GM18951 (cell line): ENCODE data around the gene CUL2.

ENCODE experiments used
- POLR2A ChIP-seq: IDR thresholded peaks from 4 replicates; pipeline ENCODE4 v1.6.1; 2011; ENCODE audit warnings: mild to moderate bottlenecking; ENCODE audit not compliant: insufficient read length, insufficient read depth; ENCODE audit errors: extremely low read depth
- in situ Hi-C: fragments of 300-500 bp; cut with MboI; formaldehyde crosslinking; loops from one replicate; pipeline ENCODE4 v1.12.0; 2022; ENCODE audit warnings: low sequenced_read_pairs, mixed read lengths, inconsistent platforms; ENCODE audit not compliant: unreplicated experiment

The CUL2 gene

GRCh38 chr10:34969171-34969570, 121.0 kb downstream of the CUL2 start:
- no peak for TF ChIP-seq POLR2A
- in situ Hi-C loops: no loop called here

DNA sequence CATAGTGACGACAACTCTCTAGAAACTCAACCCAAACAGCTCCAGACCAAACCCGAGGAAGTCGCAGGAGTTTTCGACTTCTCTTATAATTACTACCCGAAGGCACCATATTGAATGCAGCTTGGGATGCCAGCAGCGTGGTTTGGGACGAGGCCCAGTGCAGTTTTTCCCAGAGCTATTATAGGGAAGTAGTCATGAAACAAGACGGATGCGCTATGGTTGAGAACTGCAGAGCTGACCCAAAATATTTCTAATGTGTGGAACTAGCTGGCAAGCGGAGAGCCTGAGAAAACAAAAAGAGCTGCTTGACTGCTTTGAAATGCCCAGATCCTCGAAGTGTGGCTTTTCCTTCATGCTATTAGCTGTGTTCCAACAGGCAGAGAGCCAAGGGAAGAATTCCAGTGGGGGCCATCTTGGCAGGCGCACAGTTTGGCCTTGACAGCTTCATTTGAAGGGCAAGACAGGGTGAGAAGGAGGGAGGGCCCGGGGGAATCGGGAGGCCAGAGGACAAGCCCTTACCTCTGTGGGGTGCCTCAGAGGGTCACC, 122.7 kb downstream of the CUL2 start:
- in situ Hi-C loops: no loop called here
- TF ChIP-seq POLR2A: no peak

DNA sequence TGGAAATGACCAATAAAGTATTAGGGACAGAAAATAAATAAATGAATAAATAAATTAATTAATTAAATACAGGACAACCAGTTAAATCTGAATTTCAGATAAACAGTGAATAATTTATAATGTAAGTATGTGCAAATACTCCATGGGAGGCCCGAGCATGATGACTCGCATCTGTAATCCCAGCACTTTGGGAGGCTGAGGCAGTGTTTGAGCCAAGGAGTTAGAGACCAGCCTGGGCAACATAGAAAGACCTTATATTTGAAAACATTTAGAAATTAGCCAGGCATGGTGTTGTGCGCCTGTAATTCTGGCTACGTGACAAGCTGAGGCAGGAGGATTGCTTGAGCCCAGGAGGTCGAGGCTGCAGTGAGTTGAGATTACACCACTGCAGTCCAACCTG, 123.7 kb downstream of the CUL2 start:
- TF ChIP-seq POLR2A: no peak
- in situ Hi-C loops: no loop called here

DNA sequence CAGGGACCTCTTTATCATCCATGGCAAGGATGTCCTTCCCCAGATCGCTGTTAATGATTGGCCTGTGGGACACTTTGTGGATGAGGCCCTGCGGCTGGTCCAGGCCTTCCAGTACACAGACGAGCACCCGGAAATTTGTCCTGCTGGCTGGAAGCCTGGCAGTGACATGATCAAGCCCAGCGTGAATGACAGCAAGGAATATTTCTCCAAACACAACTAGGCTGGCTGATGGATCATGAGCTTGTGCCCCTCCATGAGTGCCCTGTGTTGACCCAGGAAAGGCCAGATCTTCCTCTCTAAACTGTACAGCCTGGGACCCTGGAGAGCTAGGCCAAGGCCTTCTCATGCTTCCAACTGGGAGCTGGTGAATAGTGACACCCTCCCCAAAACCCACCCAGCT, 124.1 kb downstream of the CUL2 start:
- in situ Hi-C loops: no loop called here
- no peak for TF ChIP-seq POLR2A

DNA sequence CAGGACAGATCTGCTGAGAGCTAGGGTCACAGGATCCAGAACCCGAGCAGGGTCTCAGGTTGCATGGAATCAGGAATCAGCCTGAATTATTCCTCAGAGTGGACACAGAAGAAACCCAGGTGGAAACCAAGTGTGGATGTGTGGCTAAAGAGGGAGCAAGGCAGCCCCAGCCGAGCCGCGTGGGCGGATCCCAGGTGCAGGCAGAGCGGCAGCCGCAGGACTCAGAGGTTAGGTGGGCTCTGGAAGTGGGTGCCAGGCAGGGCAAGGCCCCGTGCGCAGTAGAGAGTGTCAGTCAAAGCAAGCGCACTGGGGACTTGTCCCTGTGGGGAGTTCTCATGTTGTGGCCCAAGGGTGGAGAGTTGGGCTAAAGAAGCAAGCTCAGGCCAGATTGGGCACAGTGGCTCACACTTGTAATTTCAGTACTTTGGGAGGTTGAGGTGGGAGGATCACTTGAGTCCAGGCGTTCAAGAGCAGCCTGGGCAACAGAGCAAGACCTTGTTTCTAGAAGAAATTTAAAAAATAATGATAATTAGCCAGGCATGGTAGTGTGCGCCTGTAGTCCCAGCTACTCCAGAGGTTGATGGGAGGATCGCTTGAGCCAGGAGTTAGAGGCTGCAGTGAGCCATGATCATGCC, 125.9 kb downstream of the CUL2 start:
- no peak for TF ChIP-seq POLR2A
- in situ Hi-C loops: no loop called here

- TF ChIP-seq POLR2A: no peak
- in situ Hi-C loops: no loop called here
Observed at GRCh38 chr10:34962866-34963265, 127.3 kb downstream of the CUL2 start.

DNA sequence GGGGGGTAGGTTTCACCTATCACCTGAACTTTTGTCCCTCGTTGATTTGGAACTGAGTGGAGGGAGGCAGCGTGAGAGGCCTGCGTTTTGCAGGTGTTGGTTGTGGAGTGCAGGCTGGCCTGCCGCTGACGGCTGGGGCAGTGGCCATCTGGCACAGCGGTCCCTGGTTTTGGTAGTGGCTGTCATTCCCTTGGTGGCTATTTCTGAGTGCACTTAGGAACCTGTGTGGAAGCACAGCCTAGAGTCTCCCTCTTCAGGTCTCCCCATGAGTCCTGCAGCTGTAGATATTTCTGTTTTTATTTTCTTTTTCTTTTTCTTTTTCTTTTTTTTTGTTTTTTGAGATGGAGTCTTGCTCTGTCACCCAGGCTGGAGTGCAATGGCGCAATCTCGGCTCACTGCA, 129.2 kb downstream of the CUL2 start:
- in situ Hi-C loops: no loop called here

GRCh38 chr10:34959786-34960185, 130.4 kb downstream of the CUL2 start:
- in situ Hi-C loops: no loop called here
- no peak for TF ChIP-seq POLR2A

More for the DNA sequence above, 129.2 kb downstream of the CUL2 start:
- TF ChIP-seq POLR2A: no peak

- in situ Hi-C loops: no loop called here
- TF ChIP-seq POLR2A: no peak
Observed at GRCh38 chr10:34959321-34959720, 130.8 kb downstream of the CUL2 start.
